ENCODE measurements around the gene FBXO40. TPM values are rescaled to one million over a fixed set of nuclear protein-coding genes. Genes with fewer than 3 reads are reported as not detected.

FBXO40 gene
- polyA plus RNA-seq, 2 donors: not detected

GRCh38 chr3:121606106-121606505 lies 12.9 kb downstream of the FBXO40 start:
- Histone ChIP-seq H3K4me1 (ENCODE audit: control insufficient read depth in 2 of 2, insufficient read depth in 2 of 2, low read length in 1 of 2) (no peaks in the 10 kb centered on the region), H3K4me3 (ENCODE audit: low read depth in 1 of 2, low read length in 2 of 2) (no peak overlapping the region), H3K27ac (ENCODE audit: low read depth in 2 of 2, low read length in 1 of 2) (no peak overlapping the region), H3K36me3 (ENCODE audit: control insufficient read depth in 2 of 2, insufficient read depth in 2 of 2, low read length in 1 of 2) (no peaks in the 10 kb centered on the region), H3K9me3 (ENCODE audit: control insufficient read depth in 2 of 2, insufficient read depth in 1 of 2, low read depth in 1 of 2, low read length in 1 of 2) (no peaks in the 10 kb centered on the region), H3K27me3 (ENCODE audit: control insufficient read depth in 1 of 2, insufficient read depth in 2 of 2, low read length in 2 of 2) (no peaks in the 10 kb centered on the region)
- 91 to 94% methylated on average over 4 of the region's 4 CpGs for WGBS, 2 donors

GRCh38 chr3:121619691-121620090 lies 26.5 kb downstream of the FBXO40 start:
- H3K4me1 ChIP-seq (ENCODE audit: control insufficient read depth in 2 of 2, insufficient read depth in 2 of 2, low read length in 1 of 2): no peaks in the 10 kb centered on the region
- no peaks in the 10 kb centered on the region for H3K9me3 ChIP-seq (ENCODE audit: control insufficient read depth in 2 of 2, insufficient read depth in 1 of 2, low read depth in 1 of 2, low read length in 1 of 2)
- H3K4me3 ChIP-seq (ENCODE audit: low read depth in 1 of 2, low read length in 2 of 2): no peak overlapping the region
- H3K27me3 ChIP-seq (ENCODE audit: control insufficient read depth in 1 of 2, insufficient read depth in 2 of 2, low read length in 2 of 2): no peaks in the 10 kb centered on the region
- WGBS, 2 donors: 89 to 94% methylated on average over 2 of the region's 2 CpGs
- no peak overlapping the region for H3K27ac ChIP-seq (ENCODE audit: low read depth in 2 of 2, low read length in 1 of 2)
- no peaks in the 10 kb centered on the region for H3K36me3 ChIP-seq (ENCODE audit: control insufficient read depth in 2 of 2, insufficient read depth in 2 of 2, low read length in 1 of 2)

DNA sequence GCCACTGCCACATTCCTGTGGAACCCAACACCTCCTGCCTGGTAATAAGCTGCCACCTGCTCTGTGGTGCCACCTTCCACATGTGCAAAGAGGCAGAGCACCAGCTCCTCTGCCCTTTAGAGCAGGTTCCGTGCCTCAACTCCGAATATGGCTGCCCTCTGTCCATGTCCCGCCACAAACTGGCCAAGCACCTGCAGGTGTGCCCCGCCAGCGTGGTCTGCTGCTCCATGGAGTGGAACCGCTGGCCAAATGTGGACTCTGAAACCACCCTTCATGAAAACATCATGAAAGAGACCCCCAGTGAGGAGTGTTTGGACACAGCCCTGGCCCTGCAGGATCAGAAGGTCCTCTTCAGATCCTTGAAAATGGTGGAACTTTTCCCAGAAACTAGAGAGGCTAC lies 28.3 kb downstream of the FBXO40 start:
- no peaks in the 10 kb centered on the region for H3K27me3 ChIP-seq (ENCODE audit: control insufficient read depth in 1 of 2, insufficient read depth in 2 of 2, low read length in 2 of 2)
- 94 to 96% methylated on average over 6 of the region's 6 CpGs for WGBS, 2 donors
- no peak overlapping the region for H3K4me3 ChIP-seq (ENCODE audit: low read depth in 1 of 2, low read length in 2 of 2)

GRCh38 chr3:121624147-121624899 lies 31.1 kb downstream of the FBXO40 start:
- 70 to 73% methylated on average over 14 of the region's 14 CpGs for WGBS, 2 donors
- H3K27me3 ChIP-seq (ENCODE audit: control insufficient read depth in 1 of 2, insufficient read depth in 2 of 2, low read length in 2 of 2): no peaks in the 10 kb centered on the region
- no peaks in the 10 kb centered on the region for H3K4me1 ChIP-seq (ENCODE audit: control insufficient read depth in 2 of 2, insufficient read depth in 2 of 2, low read length in 1 of 2)
- no peaks in the 10 kb centered on the region for H3K9me3 ChIP-seq (ENCODE audit: control insufficient read depth in 2 of 2, insufficient read depth in 1 of 2, low read depth in 1 of 2, low read length in 1 of 2)
- H3K27ac ChIP-seq (ENCODE audit: low read depth in 2 of 2, low read length in 1 of 2): no peak overlapping the region
- no peak overlapping the region for H3K4me3 ChIP-seq (ENCODE audit: low read depth in 1 of 2, low read length in 2 of 2)
- no peaks in the 10 kb centered on the region for H3K36me3 ChIP-seq (ENCODE audit: control insufficient read depth in 2 of 2, insufficient read depth in 2 of 2, low read length in 1 of 2)

More for the DNA sequence above, 28.3 kb downstream of the FBXO40 start:
- Histone ChIP-seq H3K36me3 (ENCODE audit: control insufficient read depth in 2 of 2, insufficient read depth in 2 of 2, low read length in 1 of 2) (no peaks in the 10 kb centered on the region), H3K9me3 (ENCODE audit: control insufficient read depth in 2 of 2, insufficient read depth in 1 of 2, low read depth in 1 of 2, low read length in 1 of 2) (no peaks in the 10 kb centered on the region), H3K4me1 (ENCODE audit: control insufficient read depth in 2 of 2, insufficient read depth in 2 of 2, low read length in 1 of 2) (no peaks in the 10 kb centered on the region), H3K27ac (ENCODE audit: low read depth in 2 of 2, low read length in 1 of 2) (no peak overlapping the region)

DNA sequence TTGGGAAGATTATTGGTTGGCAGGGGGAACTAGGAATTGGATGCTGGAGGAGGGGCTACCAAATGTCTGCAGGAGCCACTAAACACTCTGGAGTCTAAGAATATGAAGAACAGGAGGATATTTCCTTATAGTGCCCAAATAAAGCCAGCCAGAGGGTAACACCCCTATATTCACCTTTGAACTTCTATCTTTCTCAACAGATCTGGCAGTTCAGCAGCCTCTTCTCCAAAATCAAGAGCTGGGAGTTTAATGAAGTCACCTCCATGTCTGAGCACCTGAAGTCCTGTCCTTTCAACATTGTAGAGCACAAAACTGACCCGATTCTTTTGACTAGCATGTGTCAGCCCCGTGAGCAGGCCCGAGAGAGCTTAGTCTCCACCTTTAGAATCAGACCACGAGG lies 33.3 kb downstream of the FBXO40 start:
- H3K27me3 ChIP-seq (ENCODE audit: control insufficient read depth in 1 of 2, insufficient read depth in 2 of 2, low read length in 2 of 2): no peaks in the 10 kb centered on the region
- no peaks in the 10 kb centered on the region for H3K36me3 ChIP-seq (ENCODE audit: control insufficient read depth in 2 of 2, insufficient read depth in 2 of 2, low read length in 1 of 2)
- no peak overlapping the region for H3K4me3 ChIP-seq (ENCODE audit: low read depth in 1 of 2, low read length in 2 of 2)
- no peaks in the 10 kb centered on the region for H3K4me1 ChIP-seq (ENCODE audit: control insufficient read depth in 2 of 2, insufficient read depth in 2 of 2, low read length in 1 of 2)
- WGBS, 2 donors: 93 to 94% methylated on average over 4 of the region's 4 CpGs
- no peak overlapping the region for H3K27ac ChIP-seq (ENCODE audit: low read depth in 2 of 2, low read length in 1 of 2)
- no peaks in the 10 kb centered on the region for H3K9me3 ChIP-seq (ENCODE audit: control insufficient read depth in 2 of 2, insufficient read depth in 1 of 2, low read depth in 1 of 2, low read length in 1 of 2)

- 88% methylated on average over 4 of the region's 4 CpGs for WGBS, 2 donors
- no peaks in the 10 kb centered on the region for H3K9me3 ChIP-seq (ENCODE audit: control insufficient read depth in 2 of 2, insufficient read depth in 1 of 2, low read depth in 1 of 2, low read length in 1 of 2)
Measured at GRCh38 chr3:121627211-121627610, 34.0 kb downstream of the FBXO40 start.

DNA sequence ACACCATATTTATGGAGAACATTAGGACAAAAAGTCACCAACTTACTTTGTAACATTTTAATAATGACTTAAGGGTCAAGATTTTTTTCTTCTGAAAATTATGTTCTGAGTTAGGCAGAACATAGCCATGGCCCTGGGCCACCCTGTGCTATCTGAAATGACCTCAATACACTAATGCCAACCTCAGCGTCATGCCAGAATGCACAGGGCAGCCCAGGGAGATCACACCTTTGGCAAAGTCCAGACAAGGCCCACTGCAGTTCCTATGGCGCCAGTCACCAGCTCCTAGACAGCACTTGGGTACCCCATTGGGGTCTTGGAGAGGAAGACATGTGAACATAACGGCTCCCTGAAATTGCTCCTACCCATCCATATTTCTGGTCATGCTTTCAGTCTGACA lies 34.4 kb downstream of the FBXO40 start:
- H3K4me3 ChIP-seq (ENCODE audit: low read depth in 1 of 2, low read length in 2 of 2): no peak overlapping the region
- 64 to 85% methylated on average over 3 of the region's 3 CpGs for WGBS, 2 donors

More at GRCh38 chr3:121627211-121627610, 34.0 kb downstream of the FBXO40 start:
- H3K27me3 ChIP-seq (ENCODE audit: control insufficient read depth in 1 of 2, insufficient read depth in 2 of 2, low read length in 2 of 2): no peaks in the 10 kb centered on the region
- H3K27ac ChIP-seq (ENCODE audit: low read depth in 2 of 2, low read length in 1 of 2): no peak overlapping the region
- no peak overlapping the region for H3K4me3 ChIP-seq (ENCODE audit: low read depth in 1 of 2, low read length in 2 of 2)
- H3K36me3 ChIP-seq (ENCODE audit: control insufficient read depth in 2 of 2, insufficient read depth in 2 of 2, low read length in 1 of 2): no peaks in the 10 kb centered on the region
- H3K4me1 ChIP-seq (ENCODE audit: control insufficient read depth in 2 of 2, insufficient read depth in 2 of 2, low read length in 1 of 2): no peaks in the 10 kb centered on the region

GRCh38 chr3:121629601-121630000 lies 36.4 kb downstream of the FBXO40 start:
- no peak overlapping the region for H3K4me3 ChIP-seq (ENCODE audit: low read depth in 1 of 2, low read length in 2 of 2)
- no peak overlapping the region for H3K27ac ChIP-seq (ENCODE audit: low read depth in 2 of 2, low read length in 1 of 2)
- no peaks in the 10 kb centered on the region for H3K9me3 ChIP-seq (ENCODE audit: control insufficient read depth in 2 of 2, insufficient read depth in 1 of 2, low read depth in 1 of 2, low read length in 1 of 2)
- no peaks in the 10 kb centered on the region for H3K4me1 ChIP-seq (ENCODE audit: control insufficient read depth in 2 of 2, insufficient read depth in 2 of 2, low read length in 1 of 2)
- no peaks in the 10 kb centered on the region for H3K27me3 ChIP-seq (ENCODE audit: control insufficient read depth in 1 of 2, insufficient read depth in 2 of 2, low read length in 2 of 2)
- 82 to 90% methylated on average over 6 of the region's 6 CpGs for WGBS, 2 donors
- no peaks in the 10 kb centered on the region for H3K36me3 ChIP-seq (ENCODE audit: control insufficient read depth in 2 of 2, insufficient read depth in 2 of 2, low read length in 1 of 2)

More for the DNA sequence above, 34.4 kb downstream of the FBXO40 start:
- no peaks in the 10 kb centered on the region for H3K36me3 ChIP-seq (ENCODE audit: control insufficient read depth in 2 of 2, insufficient read depth in 2 of 2, low read length in 1 of 2)
- H3K27me3 ChIP-seq (ENCODE audit: control insufficient read depth in 1 of 2, insufficient read depth in 2 of 2, low read length in 2 of 2): no peaks in the 10 kb centered on the region
- no peaks in the 10 kb centered on the region for H3K9me3 ChIP-seq (ENCODE audit: control insufficient read depth in 2 of 2, insufficient read depth in 1 of 2, low read depth in 1 of 2, low read length in 1 of 2)
- no peaks in the 10 kb centered on the region for H3K4me1 ChIP-seq (ENCODE audit: control insufficient read depth in 2 of 2, insufficient read depth in 2 of 2, low read length in 1 of 2)
- no peak overlapping the region for H3K27ac ChIP-seq (ENCODE audit: low read depth in 2 of 2, low read length in 1 of 2)

DNA sequence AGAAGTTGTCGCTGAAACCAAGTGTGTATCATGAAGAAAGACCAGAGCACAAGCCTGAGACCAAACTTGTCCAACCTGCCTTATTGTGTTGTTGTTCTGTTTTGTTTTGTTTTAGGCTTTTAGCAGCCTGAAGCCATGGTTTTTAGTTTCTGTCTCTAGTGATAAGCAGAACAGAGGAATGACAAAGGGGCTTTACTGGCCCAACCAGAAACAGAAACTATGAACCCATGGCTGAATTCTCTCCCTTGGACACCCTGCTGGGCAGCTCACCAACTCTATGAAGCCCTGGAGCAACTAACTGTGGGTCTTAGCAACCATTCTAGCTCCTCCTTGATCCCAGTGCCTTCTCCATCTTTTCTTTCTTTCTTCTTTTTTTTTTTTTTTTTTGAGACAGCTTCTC lies 37.2 kb downstream of the FBXO40 start:
- no peak overlapping the region for H3K27ac ChIP-seq (ENCODE audit: low read depth in 2 of 2, low read length in 1 of 2)

GRCh38 chr3:121637922-121638321 lies 44.7 kb downstream of the FBXO40 start:
- no peaks in the 10 kb centered on the region for H3K9me3 ChIP-seq (ENCODE audit: control insufficient read depth in 2 of 2, insufficient read depth in 1 of 2, low read depth in 1 of 2, low read length in 1 of 2)
- H3K4me1 ChIP-seq (ENCODE audit: control insufficient read depth in 2 of 2, insufficient read depth in 2 of 2, low read length in 1 of 2): no peaks in the 10 kb centered on the region
- no peak overlapping the region for H3K27ac ChIP-seq (ENCODE audit: low read depth in 2 of 2, low read length in 1 of 2)
- H3K4me3 ChIP-seq (ENCODE audit: low read depth in 1 of 2, low read length in 2 of 2): no peak overlapping the region
- H3K36me3 ChIP-seq (ENCODE audit: control insufficient read depth in 2 of 2, insufficient read depth in 2 of 2, low read length in 1 of 2): no peaks in the 10 kb centered on the region
- H3K27me3 ChIP-seq (ENCODE audit: control insufficient read depth in 1 of 2, insufficient read depth in 2 of 2, low read length in 2 of 2): no peaks in the 10 kb centered on the region
- 93 to 96% methylated on average over 1 of the region's 1 CpG for WGBS, 2 donors

More for the DNA sequence above, 37.2 kb downstream of the FBXO40 start:
- H3K9me3 ChIP-seq (ENCODE audit: control insufficient read depth in 2 of 2, insufficient read depth in 1 of 2, low read depth in 1 of 2, low read length in 1 of 2): no peaks in the 10 kb centered on the region
- no peaks in the 10 kb centered on the region for H3K36me3 ChIP-seq (ENCODE audit: control insufficient read depth in 2 of 2, insufficient read depth in 2 of 2, low read length in 1 of 2)
- WGBS, 2 donors: 88 to 94% methylated on average over 1 of the region's 1 CpG
- no peak overlapping the region for H3K4me3 ChIP-seq (ENCODE audit: low read depth in 1 of 2, low read length in 2 of 2)
- no peaks in the 10 kb centered on the region for H3K27me3 ChIP-seq (ENCODE audit: control insufficient read depth in 1 of 2, insufficient read depth in 2 of 2, low read length in 2 of 2)
- H3K4me1 ChIP-seq (ENCODE audit: control insufficient read depth in 2 of 2, insufficient read depth in 2 of 2, low read length in 1 of 2): no peaks in the 10 kb centered on the region

All from esophagus (tissue), 2 donors.